K562 (cell line): Measurements from ENCODE around the gene SNUPN. TPM values are rescaled to one million over a fixed set of nuclear protein-coding genes. Genes with fewer than 3 reads are reported as not detected.

Experiments
- ATAC-seq: fragments of 200-7000 bp; cut with Tn5 transposase; 3 replicates; pipeline ENCODE4 v1.9.1; 2020; ENCODE audit warnings: moderate library complexity
- BruUV-seq: library from RNA; stranded (reverse); fragments of 400-500 nt; replicated peaks from 2 replicates; lab custom pipeline; 2021; lab: Mats Ljungman, UMichigan
- CTCF ChIA-PET: fragments of 300-600 bp; formaldehyde crosslinking; extraction: SDS; loops from one replicate; lab custom pipeline; 2021; ENCODE audit warnings: low intra/inter-chr PET ratio; lab: Yijun Ruan, JAX
- POLR2A ChIA-PET: fragments of 300-600, 350-650 bp; sonication (Branson Sonifier 250); formaldehyde crosslinking; extraction: SDS; loops from one replicate; lab custom pipeline; 2021; ENCODE audit warnings: antibody characterized with exemption, inconsistent platforms; lab: Yijun Ruan, JAX
- DNase-seq, 4 experiments: peaks; one replicate each; pipeline versions ENCODE4 v3.0.0 to v3.0.0-alpha.2; 2011 to 2018; ENCODE audit warnings: low spot score in 3 of 4, mixed read lengths in 3 of 4; ENCODE audit errors: extremely low read depth in 1 of 4
- FAIRE-seq: peaks from 2 replicates; lab custom pipeline; 2011; peaks lifted over from hg19 to GRCh38; lab: Jason Lieb, UNC
- H2AFZ ChIP-seq: 2 replicates; pipeline ENCODE4 v1.6.0; 2011; ENCODE audit warnings: low read depth, low read length, control low read depth, inconsistent platforms
- H3K27ac ChIP-seq: fragments of 200-600 bp; 3 replicates; pipeline ENCODE4 v1.8.0; 2011; ENCODE audit warnings: low read depth, mild to moderate bottlenecking, control low read depth, inconsistent platforms, low read length, moderate library complexity, mixed read lengths; ENCODE audit errors: extremely low read depth
- H3K27me3 ChIP-seq, 2 experiments: fragments of 300-600 bp in 1 of 2; 2 replicates in 1 of 2; 3 replicates in 1 of 2; pipeline versions ENCODE4 v1.6.0 to v1.8.0; 2011; ENCODE audit warnings: inconsistent platforms in 2 of 2, low read length in 2 of 2, mild to moderate bottlenecking in 1 of 2, mixed read lengths in 1 of 2, moderate library complexity in 1 of 2; ENCODE audit not compliant: control insufficient read depth in 2 of 2, insufficient read depth in 2 of 2
- H3K36me3 ChIP-seq: fragments of 300-600 bp; 3 replicates; pipeline ENCODE4 v1.8.0; 2011; ENCODE audit warnings: mild to moderate bottlenecking, low read length, inconsistent platforms; ENCODE audit not compliant: control insufficient read depth, insufficient read depth
- H3K4me1 ChIP-seq, 2 experiments: fragments of 200-600 bp in 1 of 2; replicated peaks in 1 of 2; 2 replicates in 1 of 2; 3 replicates in 1 of 2; pipeline versions ENCODE4 v1.5.1 to v1.8.0; 2011; ENCODE audit warnings: inconsistent platforms in 2 of 2, low read length in 2 of 2, mild to moderate bottlenecking in 1 of 2, mixed read lengths in 1 of 2, moderate library complexity in 1 of 2; ENCODE audit not compliant: control insufficient read depth in 2 of 2, insufficient read depth in 2 of 2
- H3K4me2 ChIP-seq: 2 replicates; pipeline ENCODE4 v1.6.1; 2011; ENCODE audit warnings: low read length, control low read depth, inconsistent platforms, mixed read lengths; ENCODE audit not compliant: insufficient read depth
- H3K4me3 ChIP-seq: fragments of 200-600 bp; sonication (generic), shearing (Covaris generic); 2 replicates; pipeline ENCODE4 v1.5.1; 2016; ENCODE audit warnings: control low read depth, inconsistent platforms
- H3K79me2 ChIP-seq: fragments of 200-600 bp; 3 replicates; pipeline ENCODE4 v1.8.0; 2011; ENCODE audit warnings: low read length, inconsistent platforms; ENCODE audit not compliant: control insufficient read depth, insufficient read depth
- H3K9ac ChIP-seq, 2 experiments: 2 replicates each; pipeline versions ENCODE4 v1.6.0 to v1.6.1; 2011; ENCODE audit warnings: low read depth in 2 of 2, low read length in 2 of 2, control low read depth in 1 of 2, inconsistent platforms in 1 of 2, mild to moderate bottlenecking in 1 of 2, mixed read lengths in 1 of 2; ENCODE audit not compliant: insufficient read depth in 1 of 2
- H3K9me1 ChIP-seq: one replicate; pipeline ENCODE4 v1.6.0; 2011; ENCODE audit warnings: inconsistent platforms, mild to moderate bottlenecking, low read length, moderate library complexity; ENCODE audit not compliant: control insufficient read depth, insufficient read depth
- H3K9me3 ChIP-seq: replicated peaks from 2 replicates; pipeline ENCODE4 v1.5.1; 2011; ENCODE audit warnings: low read depth, low read length, inconsistent platforms; ENCODE audit not compliant: control insufficient read depth, insufficient read depth
- H4K20me1 ChIP-seq: replicated peaks from 2 replicates; pipeline ENCODE4 v1.6.1; 2011; ENCODE audit warnings: low read length, inconsistent platforms, mixed read lengths; ENCODE audit not compliant: control insufficient read depth, insufficient read depth
- CBX1 ChIP-seq: sonication (generic); IDR thresholded peaks from 2 replicates; pipeline ENCODE4 v1.6.1; 2016; ENCODE audit warnings: antibody characterized with exemption, low read depth, mild to moderate bottlenecking
- EGR1 ChIP-seq: fragments of 450-650 bp; conservative IDR thresholded peaks from 2 replicates; pipeline ENCODE4 v1.6.1; 2017; ENCODE audit warnings: mild to moderate bottlenecking
- ETV6 ChIP-seq, 3 experiments: fragments of 150-350 bp in 1 of 3; sonication (generic) in 1 of 3; formaldehyde crosslinking in 1 of 3; IDR thresholded peaks; 2 replicates each; pipeline versions ENCODE4 v1.6.1 to v1.8.0; 2014 to 2022; ENCODE audit warnings: borderline replicate concordance in 2 of 3, low read depth in 2 of 3, antibody characterized with exemption in 1 of 3, low read length in 1 of 3, mild to moderate bottlenecking in 1 of 3, missing genetic modification reagents in 1 of 3
- FOXJ2 ChIP-seq: fragments of 200-800 bp; sonication (Bioruptor generic); IDR thresholded peaks from 2 replicates; pipeline ENCODE4 v1.6.1; 2016; ENCODE audit warnings: missing genetic modification characterization, missing compliant biosample characterization
- GABPB2 ChIP-seq: fragments of 250-450 bp; sonication (Bioruptor Pico); conservative IDR thresholded peaks from 2 replicates; pipeline ENCODE4 v1.5.1; 2021; ENCODE audit warnings: mild to moderate bottlenecking
- SREBF1 ChIP-seq: fragments of 150-350 bp; IDR thresholded peaks from 2 replicates; pipeline ENCODE4 v1.6.1; 2014; ENCODE audit warnings: antibody characterized with exemption, low read depth, low read length, borderline replicate concordance
- THRA ChIP-seq: fragments of 450-650 bp; IDR thresholded peaks from 2 replicates; pipeline ENCODE4 v1.6.1; 2017; ENCODE audit warnings: mild to moderate bottlenecking, moderate library complexity
- WGBS: fragments of 100-300 bp; shearing (Covaris generic); methylation state at CpG from one replicate; pipeline ENCODE4 v1.1.6; 2016; ENCODE audit warnings: low coverage, mixed read lengths; ENCODE audit not compliant: insufficient coverage; ENCODE audit errors: missing lambda C conversion rate; 5-methylcytosine and 5-hydroxymethylcytosine counted together
- in situ Hi-C: fragments of 300-500 bp; cut with MboI; formaldehyde crosslinking; loops from 4 replicates; pipeline ENCODE4 v1.15.0; 2018; ENCODE audit warnings: inconsistent platforms, mixed read lengths
- intact Hi-C: fragments of 100-400 bp; cut with micrococcal nuclease; formaldehyde crosslinking; loops from 2 replicates; pipeline ENCODE4 v1.14.2; 2022
- polyA plus RNA-seq, 8 experiments: library from polyadenylated mRNA; depleted of rRNA in 4 of 8; stranded (reverse) in 5 of 8; unstranded in 3 of 8; fragments of >200 nt; fragmentation: Nextera tagmentation in 2 of 8; fragmentation: Illumina TruSeq in 1 of 8; extraction: Ambion mirVana in 2 of 8; extraction: Trizol in 1 of 8; gene quantifications; 2 replicates each; pipeline versions ENCODE4 v1.2.1 to v1.2.3, GENCODE V29; 2011 to 2014; ENCODE audit warnings: inconsistent platforms in 1 of 8, missing spikeins in 1 of 8
- total RNA-seq, 7 experiments: library from RNA; depleted of rRNA in 6 of 7; stranded (reverse); fragments of >200 nt in 6 of 7; fragmentation: Illumina TruSeq in 2 of 7; extraction: Trizol in 2 of 7; gene quantifications; 2 replicates each; pipeline versions ENCODE4 v1.2.1 to v1.2.3, GENCODE V29; 2011 to 2021; ENCODE audit warnings: low replicate concordance in 1 of 7
- TF ChIP-seq, protein P1 (sequence below): sonication (generic); formaldehyde crosslinking; IDR thresholded peaks from 2 replicates; pipeline ENCODE4 v1.8.0; 2022; ENCODE audit warnings: missing genetic modification reagents, mild to moderate bottlenecking, borderline replicate concordance

The SNUPN gene
- total and polyA plus RNA-seq, 9 of the 15 experiments (the other 6 are each of a cell fraction or from before 2014, with no cell fraction given): 32.2 to 78.3 (median 40.0) TPM

- TF ChIP-seq THRA: no peak
- TF ChIP-seq EGR1: no peak
- no peak for TF ChIP-seq GABPB2 (CRISPR knock-in tag)
- TF ChIP-seq, all 486 proteins: peak for 5
Measured at GRCh38 chr15:75649045-75649761, 23.7 kb upstream of the SNUPN start (continued).

DNA sequence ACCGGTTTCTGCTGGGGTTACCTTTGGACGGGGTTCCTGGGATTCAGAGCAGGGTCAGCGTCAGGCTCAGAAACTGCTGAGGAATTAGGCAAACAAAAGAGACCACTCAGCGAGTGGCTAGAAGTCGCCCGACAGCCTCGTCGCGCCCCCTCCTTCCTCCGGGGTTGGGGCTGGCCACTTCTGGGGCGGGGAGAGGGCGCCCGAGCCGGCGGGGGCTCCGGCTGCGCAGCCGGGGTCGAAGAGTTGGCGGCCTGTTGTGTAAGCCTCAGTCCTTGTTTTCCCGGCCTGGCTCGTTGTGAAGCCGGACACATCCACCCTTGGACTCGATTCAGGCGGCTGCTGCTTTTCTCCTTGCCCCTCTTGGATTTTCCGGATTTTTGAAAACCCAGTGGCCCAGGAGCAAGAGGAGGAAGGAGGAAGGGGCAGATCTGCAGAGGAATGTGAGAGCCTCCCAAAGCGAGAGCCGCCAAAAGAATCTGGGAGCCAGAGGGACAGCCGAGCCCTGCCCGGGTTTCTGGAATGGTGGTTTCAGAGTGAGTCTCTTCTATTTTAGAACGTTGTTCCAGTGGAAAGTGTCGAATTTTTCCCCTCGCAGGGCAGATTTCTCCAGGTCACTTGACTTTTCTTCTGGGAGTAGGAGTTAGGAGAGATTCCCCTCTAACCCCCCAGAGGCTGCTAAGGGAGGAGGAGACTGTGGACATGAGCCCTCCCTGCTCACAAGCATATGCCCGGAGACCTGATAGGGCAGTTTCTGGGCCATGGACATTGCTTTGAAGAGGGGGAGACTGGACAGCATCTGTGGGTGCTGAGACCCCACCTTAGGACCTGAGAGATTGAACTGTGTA lies 22.9 kb upstream of the SNUPN start:
- DNase-seq (peak; percentile 56 to 68 (median 66)), FAIRE-seq (peak; percentile 23)
- POLR2A ChIA-PET: interaction anchor here (0.6 to 4.3 kb wide), 9 partner anchors 7 to 1025 kb away, joined by 3 to 20 read pairs (median 3); partner anchors contain the start of genes IMP3 and SNUPN
- TF ChIP-seq, protein P1, sequence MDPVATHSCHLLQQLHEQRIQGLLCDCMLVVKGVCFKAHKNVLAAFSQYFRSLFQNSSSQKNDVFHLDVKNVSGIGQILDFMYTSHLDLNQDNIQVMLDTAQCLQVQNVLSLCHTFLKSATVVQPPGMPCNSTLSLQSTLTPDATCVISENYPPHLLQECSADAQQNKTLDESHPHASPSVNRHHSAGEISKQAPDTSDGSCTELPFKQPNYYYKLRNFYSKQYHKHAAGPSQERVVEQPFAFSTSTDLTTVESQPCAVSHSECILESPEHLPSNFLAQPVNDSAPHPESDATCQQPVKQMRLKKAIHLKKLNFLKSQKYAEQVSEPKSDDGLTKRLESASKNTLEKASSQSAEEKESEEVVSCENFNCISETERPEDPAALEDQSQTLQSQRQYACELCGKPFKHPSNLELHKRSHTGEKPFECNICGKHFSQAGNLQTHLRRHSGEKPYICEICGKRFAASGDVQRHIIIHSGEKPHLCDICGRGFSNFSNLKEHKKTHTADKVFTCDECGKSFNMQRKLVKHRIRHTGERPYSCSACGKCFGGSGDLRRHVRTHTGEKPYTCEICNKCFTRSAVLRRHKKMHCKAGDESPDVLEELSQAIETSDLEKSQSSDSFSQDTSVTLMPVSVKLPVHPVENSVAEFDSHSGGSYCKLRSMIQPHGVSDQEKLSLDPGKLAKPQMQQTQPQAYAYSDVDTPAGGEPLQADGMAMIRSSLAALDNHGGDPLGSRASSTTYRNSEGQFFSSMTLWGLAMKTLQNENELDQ (CRISPR knock-in tag): no peak
- TF ChIP-seq ETV6 (IDR thresholded peaks at IDR 0.05; ENCODE audit: borderline replicate concordance in 1 of 2, low read depth in 2 of 2, low read length in 1 of 2) (no peak), ETV6 (CRISPR knock-in tag; IDR thresholded peaks at IDR 0.05; ENCODE audit: borderline replicate concordance) (no peak), CBX1 (0 out of 2 replicates have a peak, but pooled peaks have one; percentile 0), FOXJ2 (no peak), SREBF1 (no peak)

More for the DNA sequence above, 22.9 kb upstream of the SNUPN start:
- Histone ChIP-seq H3K4me3 (peak overlapping the region; percentile 79), H3K27ac (peak overlapping the region; percentile 81), H2AFZ (peak overlapping the region; percentile 98), H3K9me3 (no peaks in the 10 kb centered on the region), H3K27me3 (no peaks in the 10 kb centered on the region), H3K36me3 (peaks cover 15% of the 10 kb centered on the region; the same call in 2 of the 3 replicates), H3K9ac (peak overlapping the region; percentile 86 to 97), H3K4me2 (peak overlapping the region; percentile 96), H3K4me1 (peaks cover 50 to 66% of the 10 kb centered on the region in 2 experiments), H4K20me1 (no peaks in the 10 kb centered on the region), H3K79me2 (peaks cover 67% of the 10 kb centered on the region), H3K9me1 (no peaks in the 10 kb centered on the region)
- in situ Hi-C loops: no loop called here
- intact Hi-C loops: no loop called here
- ATAC-seq: peak; percentile 38
- WGBS: 2% methylated on average over 24 of the region's 34 CpGs
- CTCF ChIA-PET: interaction anchor here (0.8 kb wide), 1 partner anchor 139 kb away, joined by 5 read pairs; no protein-coding TSS in a partner anchor
- BruUV-seq: TSS peak; percentile 57
